Tibial artery (tissue), 4 donors: ENCODE data around the gene CPLANE2.
A peak's percentile ranks its signal among the peaks of the same experiment; 100 is the strongest.

Experiments
- DNase-seq, 2 donors: peaks; one replicate each; pipeline ENCODE4 v3.0.0-alpha.2; 2019
- H3K27ac ChIP-seq, 2 donors: fragments of 200-600 bp; sonication (generic) in 1 of 2; 1 replicate in 1 of 2; 2 replicates in 1 of 2; pipeline ENCODE4 v1.5.1; 2018 to 2019; ENCODE audit warnings: mild to moderate bottlenecking in 1 of 2
- H3K27me3 ChIP-seq, 2 donors: fragments of 200-600 bp; sonication (generic) in 1 of 2; one replicate each; pipeline versions ENCODE4 v1.5.1 to v1.6.0; 2016 to 2019
- H3K36me3 ChIP-seq, 3 donors: fragments of 200-600 bp; sonication (generic) in 2 of 3; one replicate each; pipeline ENCODE4 v1.5.1; 2016 to 2019; ENCODE audit warnings: mild to moderate bottlenecking in 2 of 3
- H3K4me1 ChIP-seq, 4 donors: fragments of 200-600 bp; sonication (generic) in 2 of 4; 1 replicate in 3 of 4; 2 replicates in 1 of 4; pipeline ENCODE4 v1.5.1; 2016 to 2019
- H3K4me3 ChIP-seq, 2 donors: fragments of 200-600 bp; sonication (generic) in 1 of 2; 1 replicate in 1 of 2; 2 replicates in 1 of 2; pipeline ENCODE4 v1.5.1; 2018 to 2019; ENCODE audit warnings: mild to moderate bottlenecking in 2 of 2
- H3K9me3 ChIP-seq, 3 donors: fragments of 200-600 bp; sonication (generic) in 1 of 3; one replicate each; pipeline ENCODE4 v1.5.1; 2016 to 2019
- CTCF ChIP-seq, 2 experiments: fragments of 200-600 bp in 1 of 2; fragments of 450-650 bp in 1 of 2; IDR thresholded peaks; one replicate each; pipeline ENCODE4 v1.5.1; 2017 to 2019; ENCODE audit warnings: antibody characterized with exemption in 2 of 2, mild to moderate bottlenecking in 1 of 2, moderate library complexity in 1 of 2
- intact Hi-C: fragments of 100-400 bp; cut with DNase I; formaldehyde crosslinking; loops from one replicate; pipeline ENCODE4 v1.15.0; 2023; ENCODE audit warnings: low total_unique reads

Gene CPLANE2

GRCh38 chr1:16239972-16240491, 3.0 kb upstream of the CPLANE2 start:
- H3K4me1 ChIP-seq: peaks cover 0 to 38% (median 21%) of the 10 kb centered on the region in 4 donors
- no peaks in the 10 kb centered on the region for H3K27me3 ChIP-seq
- no peak for TF ChIP-seq CTCF (IDR thresholded peaks at IDR 0.05)
- intact Hi-C loops: loop anchor here (5.0 kb wide), 1 partner anchor 163 kb away; no protein-coding TSS in a partner anchor
- no peak overlapping the region for H3K4me3 ChIP-seq
- H3K9me3 ChIP-seq: no peaks in the 10 kb centered on the region
- DNase-seq: no peak
- no peaks in the 10 kb centered on the region for H3K36me3 ChIP-seq
- H3K27ac ChIP-seq: no peak overlapping the region

GRCh38 chr1:16237343-16237830, 404 bp upstream of the CPLANE2 start:
- no peak for TF ChIP-seq CTCF (IDR thresholded peaks at IDR 0.05)
- Histone ChIP-seq H3K9me3 (no peaks in the 10 kb centered on the region), H3K36me3 (peaks cover 0 to 5% (median 2%) of the 10 kb centered on the region in 3 donors), H3K4me1 (peaks cover 0 to 19% (median 12%) of the 10 kb centered on the region in 4 donors), H3K4me3 (peak overlapping the region; percentile 54 to 70), H3K27me3 (no peaks in the 10 kb centered on the region), H3K27ac (peak overlapping the region; percentile 80 to 87)
- intact Hi-C loops: no loop called here
- DNase-seq: no peak

- no peak for DNase-seq
- Histone ChIP-seq H3K4me1 (peaks cover 0 to 19% (median 12%) of the 10 kb centered on the region in 4 donors), H3K27me3 (no peaks in the 10 kb centered on the region), H3K9me3 (no peaks in the 10 kb centered on the region), H3K4me3 (peak overlapping the region; percentile 54 to 70), H3K27ac (peak overlapping the region; percentile 80 to 87), H3K36me3 (peaks cover 0 to 17% (median 9%) of the 10 kb centered on the region in 3 donors)
- peak in 1 of 2 experiments; percentile 8 for TF ChIP-seq CTCF (IDR thresholded peaks at IDR 0.05)
- intact Hi-C loops: no loop called here
These were observed 956 bp downstream of the CPLANE2 start for GRCh38 chr1:16235944-16236510.

- Histone ChIP-seq H3K4me1 (peaks cover 0 to 19% (median 12%) of the 10 kb centered on the region in 4 donors), H3K27ac (no peak overlapping the region), H3K4me3 (no peak overlapping the region), H3K27me3 (no peaks in the 10 kb centered on the region), H3K36me3 (peaks cover 0 to 23% (median 9%) of the 10 kb centered on the region in 3 donors), H3K9me3 (no peaks in the 10 kb centered on the region)
- no peak for DNase-seq
- intact Hi-C loops: no loop called here
- no peak for TF ChIP-seq CTCF (IDR thresholded peaks at IDR 0.05)
These were observed 1.6 kb downstream of the CPLANE2 start for GRCh38 chr1:16235347-16235746.

- H3K27me3 ChIP-seq: peaks cover 0 to 5% of the 10 kb centered on the region in 2 donors
- peaks cover 0 to 19% (median 12%) of the 10 kb centered on the region in 4 donors for H3K4me1 ChIP-seq
- no peak for DNase-seq
- intact Hi-C loops: no loop called here
- TF ChIP-seq CTCF (IDR thresholded peaks at IDR 0.05): no peak
- H3K36me3 ChIP-seq: peaks cover 0 to 27% (median 9%) of the 10 kb centered on the region in 3 donors
- H3K27ac ChIP-seq: no peak overlapping the region
- H3K4me3 ChIP-seq: no peak overlapping the region
- H3K9me3 ChIP-seq: no peaks in the 10 kb centered on the region
These were observed 3.6 kb downstream of the CPLANE2 start for GRCh38 chr1:16233431-16233830.
